ENCODE data around the gene FOXP1.

FOXP1 gene

GRCh38 chr3:71372911-71373637, 210.5 kb downstream of the FOXP1 start:
- Mint-ChIP-seq H3K27me3 (no peaks in the 10 kb centered on the region), H3K4me1 (ENCODE audit: low read depth) (peaks cover 91% of the 10 kb centered on the region), H3K27ac (peak overlapping the region; percentile 60), H3K36me3 (ENCODE audit: low read depth) (peaks cover 5% of the 10 kb centered on the region), H3K4me3 (peak overlapping the region; percentile 51), H3K9me3 (no peaks in the 10 kb centered on the region)

- Mint-ChIP-seq H3K27ac (peak overlapping the region; percentile 60), H3K4me1 (ENCODE audit: low read depth) (peaks cover 88% of the 10 kb centered on the region), H3K9me3 (no peaks in the 10 kb centered on the region), H3K4me3 (peak overlapping the region; percentile 51), H3K27me3 (no peaks in the 10 kb centered on the region), H3K36me3 (ENCODE audit: low read depth) (peaks cover 5% of the 10 kb centered on the region)
Measured at GRCh38 chr3:71372241-71372768, 211.2 kb downstream of the FOXP1 start.

DNA sequence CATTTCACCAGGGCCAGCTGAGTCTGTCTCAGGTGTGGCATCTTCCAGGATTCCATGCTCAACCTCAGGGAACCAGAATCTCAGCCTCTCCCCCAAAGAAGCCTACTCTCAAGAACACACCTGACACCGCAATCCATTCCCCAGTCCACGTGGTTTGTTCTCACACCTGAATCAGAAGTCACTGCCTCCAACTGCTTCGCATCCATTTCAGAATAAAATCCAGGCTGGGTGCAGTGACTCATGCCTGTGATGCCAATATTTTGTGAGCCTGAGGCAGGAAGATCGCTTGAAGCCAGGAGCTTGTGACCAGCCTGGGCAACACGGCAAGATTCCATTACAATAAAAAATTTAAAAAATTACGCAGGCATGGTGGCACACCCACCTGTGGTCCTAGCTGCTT, 212.2 kb downstream of the FOXP1 start:
- Mint-ChIP-seq H3K36me3 (ENCODE audit: low read depth) (peaks cover 5% of the 10 kb centered on the region), H3K4me3 (no peak overlapping the region), H3K27ac (no peak overlapping the region), H3K4me1 (ENCODE audit: low read depth) (peaks cover 88% of the 10 kb centered on the region), H3K27me3 (no peaks in the 10 kb centered on the region), H3K9me3 (no peaks in the 10 kb centered on the region)

GRCh38 chr3:71370467-71370866, 213.1 kb downstream of the FOXP1 start:
- Mint-ChIP-seq H3K36me3 (ENCODE audit: low read depth) (peaks cover 5% of the 10 kb centered on the region), H3K4me3 (no peak overlapping the region), H3K27me3 (no peaks in the 10 kb centered on the region), H3K27ac (no peak overlapping the region), H3K9me3 (no peaks in the 10 kb centered on the region), H3K4me1 (ENCODE audit: low read depth) (peaks cover 88% of the 10 kb centered on the region)

- H3K4me3 Mint-ChIP-seq, result no peak overlapping the region
- peaks cover 88% of the 10 kb centered on the region for H3K4me1 Mint-ChIP-seq (ENCODE audit: low read depth)
- H3K36me3 Mint-ChIP-seq (ENCODE audit: low read depth), result peaks cover 2% of the 10 kb centered on the region
Measured at GRCh38 chr3:71369701-71370391, 213.7 kb downstream of the FOXP1 start.

DNA sequence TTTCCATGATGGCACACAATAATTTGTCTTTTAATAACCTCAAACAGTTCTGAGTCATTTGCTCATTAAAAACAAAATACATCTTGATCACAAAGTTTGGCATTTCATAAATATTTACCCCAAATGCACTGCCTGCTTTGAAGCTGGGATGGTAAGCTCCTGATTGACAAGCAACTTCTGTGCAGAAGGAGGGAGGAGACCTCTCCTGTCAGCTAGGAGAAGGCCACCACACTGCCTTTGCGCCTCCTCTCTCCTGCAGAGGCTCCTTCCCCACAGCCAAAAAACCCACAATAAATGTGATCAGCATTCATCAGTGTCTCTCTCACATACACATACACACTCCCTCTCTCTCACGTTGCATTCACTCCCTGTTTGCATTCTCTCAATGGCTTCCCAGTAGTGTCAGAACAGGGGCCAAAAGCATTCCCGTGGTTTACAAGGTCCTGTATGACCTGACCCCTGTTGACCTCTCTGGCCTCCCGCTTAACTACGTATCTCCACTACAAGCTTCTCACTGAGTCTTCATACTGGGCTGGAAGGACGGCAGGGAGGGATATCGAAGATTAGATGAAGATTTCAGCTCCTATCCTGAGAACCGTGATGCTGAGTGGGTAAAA, 216.4 kb downstream of the FOXP1 start:
- no peaks in the 10 kb centered on the region for H3K9me3 Mint-ChIP-seq
- H3K36me3 Mint-ChIP-seq (ENCODE audit: low read depth), result no peaks in the 10 kb centered on the region
- no peaks in the 10 kb centered on the region for H3K27me3 Mint-ChIP-seq
- peaks cover 87% of the 10 kb centered on the region for H3K4me1 Mint-ChIP-seq (ENCODE audit: low read depth)
- H3K4me3 Mint-ChIP-seq, result no peak overlapping the region
- peak overlapping the region; percentile 30 for H3K27ac Mint-ChIP-seq

More at GRCh38 chr3:71369701-71370391, 213.7 kb downstream of the FOXP1 start:
- Mint-ChIP-seq H3K9me3 (no peaks in the 10 kb centered on the region), H3K27me3 (no peaks in the 10 kb centered on the region), H3K27ac (peak overlapping the region; percentile 17)

DNA sequence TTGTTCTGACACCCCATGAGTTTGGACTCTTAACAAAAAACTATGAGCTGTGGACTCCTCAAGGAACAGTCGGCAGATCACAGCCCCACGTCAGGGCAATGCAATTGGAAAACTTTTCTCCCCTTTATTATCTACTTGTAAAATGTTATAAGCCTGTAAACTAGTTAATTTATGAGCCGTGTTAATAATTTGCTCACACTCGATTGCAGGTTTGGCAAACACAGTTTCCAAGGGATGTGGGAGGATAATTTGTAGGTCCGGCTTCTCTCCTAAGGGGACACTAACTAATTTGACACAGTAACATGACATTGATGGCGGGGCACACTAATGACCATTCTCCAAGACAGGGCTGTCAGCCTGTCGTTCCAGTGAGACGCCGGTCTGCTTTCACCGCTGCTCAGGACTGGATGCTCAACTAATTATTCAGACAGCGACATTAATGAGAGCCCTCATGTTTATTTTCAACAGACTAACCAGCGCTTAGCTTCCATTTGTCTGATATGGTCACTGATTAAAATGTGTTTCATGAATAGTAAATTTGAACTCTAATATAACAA, 222.1 kb downstream of the FOXP1 start:
- no peaks in the 10 kb centered on the region for H3K9me3 Mint-ChIP-seq
- H3K4me1 Mint-ChIP-seq (ENCODE audit: low read depth), result peaks cover 96% of the 10 kb centered on the region
- H3K27ac Mint-ChIP-seq, result peak overlapping the region; percentile 79
- peaks cover 5% of the 10 kb centered on the region for H3K36me3 Mint-ChIP-seq (ENCODE audit: low read depth)
- peak overlapping the region; percentile 73 for H3K4me3 Mint-ChIP-seq
- H3K27me3 Mint-ChIP-seq, result no peaks in the 10 kb centered on the region

GRCh38 chr3:71360764-71361163, 222.8 kb downstream of the FOXP1 start:
- peaks cover 5% of the 10 kb centered on the region for H3K36me3 Mint-ChIP-seq (ENCODE audit: low read depth)
- peak overlapping the region; percentile 73 for H3K4me3 Mint-ChIP-seq
- H3K9me3 Mint-ChIP-seq, result no peaks in the 10 kb centered on the region
- H3K27ac Mint-ChIP-seq, result peak overlapping the region; percentile 97
- peaks cover 96% of the 10 kb centered on the region for H3K4me1 Mint-ChIP-seq (ENCODE audit: low read depth)
- H3K27me3 Mint-ChIP-seq, result no peaks in the 10 kb centered on the region

DNA sequence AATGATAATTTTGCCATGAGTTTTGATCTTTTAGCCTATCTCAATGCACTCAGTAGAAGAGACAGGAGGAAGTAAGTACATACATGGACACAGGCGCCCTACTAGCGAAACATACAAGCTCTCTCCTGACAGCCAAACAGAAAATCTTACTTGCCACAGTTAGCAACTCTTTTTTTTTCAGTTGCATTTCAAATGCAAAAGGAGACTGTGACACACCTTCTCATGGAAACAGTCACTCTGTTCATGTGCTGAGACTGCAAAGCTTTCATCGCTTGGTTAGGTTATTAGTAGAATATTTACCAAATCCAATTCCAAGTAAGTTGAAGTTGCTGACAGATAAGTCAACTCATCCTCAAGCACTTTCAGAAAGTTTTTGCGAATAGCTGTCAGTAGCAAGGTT, 223.3 kb downstream of the FOXP1 start:
- Mint-ChIP-seq H3K36me3 (ENCODE audit: low read depth) (peaks cover 10% of the 10 kb centered on the region), H3K4me3 (peak overlapping the region; percentile 73), H3K27ac (peak overlapping the region; percentile 97), H3K4me1 (ENCODE audit: low read depth) (peaks cover 96% of the 10 kb centered on the region), H3K9me3 (no peaks in the 10 kb centered on the region), H3K27me3 (no peaks in the 10 kb centered on the region)

DNA sequence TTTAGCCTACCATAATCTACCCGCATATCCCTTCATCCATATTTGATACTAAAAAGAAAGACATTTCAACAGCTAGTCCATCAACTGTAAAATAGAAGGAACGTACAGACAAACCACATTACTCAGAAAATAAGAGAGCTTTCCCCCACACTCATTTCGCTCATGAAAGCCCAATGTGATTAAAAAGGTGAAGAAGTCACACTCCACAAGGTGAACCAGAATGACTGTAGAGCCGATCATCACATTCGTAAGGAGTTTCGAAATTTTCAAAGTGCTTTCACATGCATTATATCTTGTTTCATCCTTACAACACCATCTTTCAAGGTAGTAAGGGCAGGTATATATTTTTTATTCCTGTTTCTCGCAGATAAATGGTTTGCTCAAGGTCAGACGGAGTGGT, 225.3 kb downstream of the FOXP1 start:
- H3K36me3 Mint-ChIP-seq (ENCODE audit: low read depth), result peaks cover 18% of the 10 kb centered on the region
- H3K27me3 Mint-ChIP-seq, result no peaks in the 10 kb centered on the region
- peaks cover 90% of the 10 kb centered on the region for H3K4me1 Mint-ChIP-seq (ENCODE audit: low read depth)
- H3K27ac Mint-ChIP-seq, result peak overlapping the region; percentile 97
- peak overlapping the region; percentile 2 for H3K4me3 Mint-ChIP-seq
- no peaks in the 10 kb centered on the region for H3K9me3 Mint-ChIP-seq

- peaks cover 79% of the 10 kb centered on the region for H3K4me1 Mint-ChIP-seq (ENCODE audit: low read depth)
- no peak overlapping the region for H3K27ac Mint-ChIP-seq
- no peaks in the 10 kb centered on the region for H3K9me3 Mint-ChIP-seq
- H3K4me3 Mint-ChIP-seq, result no peak overlapping the region
- H3K36me3 Mint-ChIP-seq (ENCODE audit: low read depth), result peaks cover 23% of the 10 kb centered on the region
- H3K27me3 Mint-ChIP-seq, result no peaks in the 10 kb centered on the region
Measured at GRCh38 chr3:71356265-71356664, 227.3 kb downstream of the FOXP1 start.

GRCh38 chr3:71355862-71356261, 227.7 kb downstream of the FOXP1 start:
- peak overlapping the region; percentile 63 for H3K27ac Mint-ChIP-seq
- H3K4me1 Mint-ChIP-seq (ENCODE audit: low read depth), result peaks cover 79% of the 10 kb centered on the region
- no peaks in the 10 kb centered on the region for H3K27me3 Mint-ChIP-seq
- peak overlapping the region; percentile 27 for H3K4me3 Mint-ChIP-seq
- no peaks in the 10 kb centered on the region for H3K9me3 Mint-ChIP-seq
- peaks cover 23% of the 10 kb centered on the region for H3K36me3 Mint-ChIP-seq (ENCODE audit: low read depth)

DNA sequence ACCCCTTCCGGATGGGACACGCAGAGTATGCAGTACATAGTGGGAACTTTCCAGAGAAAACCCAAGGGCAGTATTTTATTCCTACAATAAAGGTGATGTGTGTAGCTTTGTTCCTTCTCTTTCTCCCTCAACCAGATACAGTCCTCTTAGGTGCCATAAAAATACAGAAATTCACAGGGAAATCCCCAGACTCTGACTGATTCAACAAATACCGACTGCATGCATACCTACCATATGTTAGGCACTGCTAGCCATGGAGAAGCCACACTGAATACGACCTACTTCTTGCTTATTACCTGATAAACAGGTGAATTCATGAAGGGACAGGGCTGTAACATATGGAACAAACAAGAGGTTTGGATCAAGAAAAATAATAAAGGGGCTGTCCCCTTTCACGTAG, 228.5 kb downstream of the FOXP1 start:
- Mint-ChIP-seq H3K36me3 (ENCODE audit: low read depth) (peaks cover 23% of the 10 kb centered on the region), H3K4me1 (ENCODE audit: low read depth) (peaks cover 79% of the 10 kb centered on the region), H3K27me3 (no peaks in the 10 kb centered on the region), H3K27ac (peak overlapping the region; percentile 63), H3K4me3 (no peak overlapping the region), H3K9me3 (no peaks in the 10 kb centered on the region)

GRCh38 chr3:71351403-71352149, 232.0 kb downstream of the FOXP1 start:
- Mint-ChIP-seq H3K27ac (peak overlapping the region; percentile 77), H3K4me3 (no peak overlapping the region), H3K36me3 (ENCODE audit: low read depth) (peaks cover 18% of the 10 kb centered on the region)

More at GRCh38 chr3:71351403-71352149, 232.0 kb downstream of the FOXP1 start:
- Mint-ChIP-seq H3K4me1 (ENCODE audit: low read depth) (peaks cover 73% of the 10 kb centered on the region), H3K27me3 (no peaks in the 10 kb centered on the region), H3K9me3 (no peaks in the 10 kb centered on the region)
